ENCODE results near the gene DOCK1.

Gene DOCK1

GRCh38 chr10:127275272-127275671 is 370.0 kb downstream of the DOCK1 start:
- TF ChIP-seq CTCF (conservative IDR thresholded peaks at IDR 0.05; ENCODE audit: low read depth, low read length): no peak
- H3K4me3 ChIP-seq (ENCODE audit: low read length): no peak overlapping the region
- no peak for DNase-seq (ENCODE audit: low read depth)

DNA sequence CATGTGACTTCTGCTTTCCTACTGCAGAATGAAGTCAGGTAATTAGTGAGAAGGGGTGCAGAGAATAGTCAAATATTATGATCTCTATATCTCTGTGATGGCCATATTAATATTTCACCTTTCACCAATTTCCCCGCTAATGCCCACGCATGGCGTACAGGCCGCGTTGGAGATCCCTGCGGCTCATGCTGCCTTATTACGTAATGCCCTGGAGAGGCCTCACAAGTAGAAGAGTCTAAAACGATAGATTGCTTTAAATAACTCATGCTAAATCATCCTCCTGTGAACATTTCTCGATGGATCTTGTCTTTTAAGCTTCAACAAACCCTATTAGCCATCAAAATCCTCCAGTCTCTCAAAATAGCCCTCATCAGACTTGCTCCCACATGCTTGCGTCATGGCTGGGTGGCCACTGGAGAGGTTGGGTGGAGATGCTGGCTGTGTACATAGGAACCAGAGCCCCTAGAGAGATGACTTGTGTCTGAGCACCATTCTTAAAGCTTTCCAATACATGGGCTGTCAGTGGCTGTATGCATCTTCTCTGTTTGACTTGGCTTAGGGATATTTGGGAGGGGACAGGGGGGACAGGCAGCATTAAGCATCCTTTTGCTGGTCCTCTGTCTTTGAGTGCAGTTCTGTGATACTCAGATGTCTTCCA is 370.7 kb downstream of the DOCK1 start:
- no peak overlapping the region for H3K4me3 ChIP-seq (ENCODE audit: low read length)
- TF ChIP-seq CTCF (conservative IDR thresholded peaks at IDR 0.05; ENCODE audit: low read depth, low read length): no peak
- DNase-seq (ENCODE audit: low read depth): no peak

- no peak for DNase-seq (ENCODE audit: low read depth)
- TF ChIP-seq CTCF (conservative IDR thresholded peaks at IDR 0.05; ENCODE audit: low read depth, low read length): no peak
- no peak overlapping the region for H3K4me3 ChIP-seq (ENCODE audit: low read length)
These were observed 371.7 kb downstream of the DOCK1 start for GRCh38 chr10:127276794-127277462.

DNA sequence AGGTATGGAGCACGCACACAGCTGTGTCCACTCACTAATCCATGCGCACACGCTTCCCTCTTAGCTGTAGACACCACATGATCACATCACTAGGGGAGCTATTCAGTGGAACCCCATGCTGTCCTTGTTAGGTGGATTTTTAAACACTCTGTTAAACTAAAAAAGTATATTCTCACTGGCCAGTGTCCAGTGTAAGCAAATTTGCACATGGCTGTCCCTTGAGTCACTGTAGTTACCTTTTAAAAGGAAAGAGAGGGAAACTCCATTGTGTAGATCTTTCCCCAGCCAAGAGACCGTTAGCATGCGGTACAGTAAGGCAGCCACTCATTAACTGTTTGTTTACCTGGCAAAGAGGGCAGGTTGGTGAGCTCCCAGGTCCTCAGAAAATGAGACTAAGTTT is 372.8 kb downstream of the DOCK1 start:
- peak; percentile 30 for DNase-seq (ENCODE audit: low read depth)
- no peak overlapping the region for H3K4me3 ChIP-seq (ENCODE audit: low read length)
- peak; percentile 5 for TF ChIP-seq CTCF (conservative IDR thresholded peaks at IDR 0.05; ENCODE audit: low read depth, low read length)

DNA sequence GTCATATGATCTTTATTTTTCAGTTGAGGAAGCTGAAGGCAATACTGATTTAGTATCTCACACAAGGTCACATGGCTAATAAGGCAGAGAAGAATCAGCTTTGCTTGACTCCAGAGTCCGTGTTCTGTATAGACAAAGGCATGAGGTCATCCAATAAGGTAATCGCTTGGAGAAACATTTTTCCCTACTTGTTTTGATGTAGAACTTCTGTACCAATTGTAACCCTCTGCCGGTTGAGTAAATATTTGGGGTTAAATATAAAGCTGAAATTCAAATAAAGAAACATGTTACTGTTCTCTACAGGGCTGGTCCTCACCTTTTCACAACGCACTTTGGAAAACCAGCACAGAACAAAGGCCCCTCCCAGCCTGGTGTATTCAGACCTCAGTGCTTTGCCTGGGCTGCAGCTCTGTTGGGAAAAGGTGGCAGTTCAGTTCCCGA is 374.1 kb downstream of the DOCK1 start:
- no peak for TF ChIP-seq CTCF (conservative IDR thresholded peaks at IDR 0.05; ENCODE audit: low read depth, low read length)
- no peak for DNase-seq (ENCODE audit: low read depth)
- no peak overlapping the region for H3K4me3 ChIP-seq (ENCODE audit: low read length)

DNA sequence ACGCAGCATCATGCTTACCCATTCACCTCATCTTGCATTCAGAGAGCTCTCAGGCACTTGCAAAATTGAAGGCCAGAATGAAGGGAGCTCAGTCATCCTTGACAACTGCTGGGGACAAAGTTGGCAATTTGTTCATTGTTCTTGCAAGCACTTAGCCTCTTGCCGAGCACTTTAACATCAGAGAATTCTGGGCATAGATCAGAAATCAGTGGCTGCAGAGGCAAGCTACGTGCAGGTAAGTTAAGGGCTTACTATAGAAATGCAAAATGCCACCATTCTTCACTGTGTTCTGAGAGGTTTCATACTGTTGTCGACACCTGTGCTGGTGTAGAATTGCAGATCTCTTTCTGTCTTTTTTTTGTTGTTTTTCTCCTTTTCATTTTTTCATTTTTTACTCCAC is 375.2 kb downstream of the DOCK1 start:
- no peak for TF ChIP-seq CTCF (conservative IDR thresholded peaks at IDR 0.05; ENCODE audit: low read depth, low read length)
- no peak for DNase-seq (ENCODE audit: low read depth)
- no peak overlapping the region for H3K4me3 ChIP-seq (ENCODE audit: low read length)

GRCh38 chr10:127283017-127283416 is 377.8 kb downstream of the DOCK1 start:
- TF ChIP-seq CTCF (conservative IDR thresholded peaks at IDR 0.05; ENCODE audit: low read depth, low read length): no peak
- H3K4me3 ChIP-seq (ENCODE audit: low read length): no peak overlapping the region
- no peak for DNase-seq (ENCODE audit: low read depth)

Measured in retinal pigment epithelial cell (primary cell).